ENCODE measurements around the gene RNASEH2C.
"Not testable (repeated sequence)": the region's sequence is repeated elsewhere in the genome, so short reads cannot be mapped to it uniquely, and the experiment has no call there.

The RNASEH2C gene

DNA sequence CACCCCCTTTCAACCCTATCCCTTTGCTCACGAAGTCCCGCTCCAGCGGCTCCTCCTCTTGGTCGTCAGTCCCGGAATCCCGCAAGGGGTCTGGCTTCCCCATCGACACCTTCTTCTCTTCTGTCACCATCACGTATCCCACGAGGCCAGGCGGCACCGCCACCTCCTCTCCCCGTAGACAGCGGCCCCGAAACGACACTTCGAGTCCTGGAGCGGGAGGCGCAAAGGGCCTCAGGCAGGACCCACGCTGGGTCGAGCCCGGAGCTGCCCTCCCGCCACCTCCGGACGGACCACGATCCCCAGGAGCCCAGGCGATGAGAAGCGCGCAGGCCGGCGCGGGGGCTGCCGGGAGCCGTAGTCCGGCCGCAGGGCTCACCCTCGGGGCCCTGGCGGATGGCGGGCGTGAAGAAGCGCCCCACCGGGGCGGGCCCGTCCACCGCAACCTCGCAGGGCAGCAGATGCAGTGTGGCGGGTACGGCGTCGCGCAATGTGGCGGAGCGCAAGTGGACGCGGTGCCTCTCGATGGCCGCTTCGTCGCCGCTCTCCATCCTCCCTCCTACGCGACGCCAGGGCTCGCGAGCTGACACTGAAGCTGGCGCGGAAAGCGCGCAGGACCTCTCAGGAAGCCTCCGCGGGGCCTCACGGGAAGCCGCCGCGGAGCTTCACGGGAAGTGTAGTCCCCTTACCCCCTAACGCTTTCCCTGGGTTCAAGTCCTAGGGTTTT lies at the start of gene RNASEH2C:
Gene RNASEH2C (minus strand): TSS at position 588 of the 724 bp plus-strand sequence. CDS start 40 bp downstream, at position 548.
- DNase-seq (ENCODE audit: low read depth), result peak; percentile 45

- not testable (repeated sequence) for DNase-seq (ENCODE audit: low read depth)
Measured at GRCh38 chr11:65767806-65768205, 47.2 kb upstream of the RNASEH2C start.

DNA sequence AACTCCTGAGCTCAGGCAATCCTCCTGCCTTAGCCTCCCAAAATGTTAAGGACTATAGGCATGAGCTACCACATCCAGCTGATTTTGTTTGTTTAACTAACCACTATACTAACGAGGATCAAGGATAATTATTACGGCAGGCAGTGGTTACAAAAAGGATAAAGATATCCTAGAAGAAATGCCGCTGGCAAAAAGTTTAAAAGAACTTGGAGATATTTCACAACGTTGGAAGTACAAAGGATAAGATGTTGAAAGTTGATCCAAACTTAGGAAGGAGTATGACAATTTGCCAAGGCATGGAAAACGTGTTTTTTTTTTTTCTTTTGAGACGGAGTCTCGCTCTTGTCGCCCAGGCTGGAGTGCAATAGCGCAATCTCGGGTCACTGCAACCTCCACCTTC lies 46.8 kb upstream of the RNASEH2C start:
- no peak for DNase-seq (ENCODE audit: low read depth)

GRCh38 chr11:65766535-65766934 lies 45.9 kb upstream of the RNASEH2C start:
- no peak for DNase-seq (ENCODE audit: low read depth)

DNA sequence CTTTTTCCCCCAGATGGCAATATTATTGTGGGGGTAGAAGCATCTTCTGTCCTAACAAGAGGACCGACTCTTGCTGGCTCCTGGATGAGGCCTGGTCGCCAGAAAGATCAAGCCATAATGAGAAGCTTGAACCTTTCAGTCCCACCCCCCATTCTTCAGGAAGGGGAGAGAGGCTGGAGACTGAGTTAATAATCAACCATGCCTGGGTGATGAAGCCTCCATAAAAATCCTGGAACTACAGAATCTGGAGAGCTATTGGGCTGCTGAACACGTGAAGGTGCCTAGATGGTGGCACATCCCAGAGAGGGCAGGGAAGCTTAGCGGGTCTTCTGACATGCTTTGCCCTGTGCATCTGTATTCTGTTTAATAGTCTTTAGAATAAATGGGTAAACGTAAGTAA lies 43.8 kb upstream of the RNASEH2C start:
- no peak for DNase-seq (ENCODE audit: low read depth)

DNA sequence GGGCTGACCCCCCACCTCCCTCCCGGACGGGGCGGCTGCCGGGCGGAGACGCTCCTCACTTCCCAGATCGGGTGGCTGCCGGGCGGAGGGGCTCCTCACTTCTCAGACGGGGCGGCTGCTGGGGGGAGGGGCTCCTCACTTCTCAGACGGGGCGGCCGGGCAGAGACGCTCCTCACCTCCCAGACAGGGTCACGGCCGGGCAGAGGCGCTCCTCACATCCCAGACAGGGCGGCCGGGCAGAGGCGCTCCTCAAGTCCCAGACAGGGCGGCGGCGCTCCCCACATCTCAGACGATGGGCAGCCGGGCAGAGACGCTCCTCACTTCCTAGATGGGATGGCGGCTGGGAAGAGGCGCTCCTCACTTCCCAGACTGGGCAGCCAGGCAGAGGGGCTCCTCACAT lies 42.2 kb upstream of the RNASEH2C start:
- not testable (repeated sequence) for DNase-seq (ENCODE audit: low read depth)

GRCh38 chr11:65762169-65762568 lies 41.6 kb upstream of the RNASEH2C start:
- not testable (repeated sequence) for DNase-seq (ENCODE audit: low read depth)

DNA sequence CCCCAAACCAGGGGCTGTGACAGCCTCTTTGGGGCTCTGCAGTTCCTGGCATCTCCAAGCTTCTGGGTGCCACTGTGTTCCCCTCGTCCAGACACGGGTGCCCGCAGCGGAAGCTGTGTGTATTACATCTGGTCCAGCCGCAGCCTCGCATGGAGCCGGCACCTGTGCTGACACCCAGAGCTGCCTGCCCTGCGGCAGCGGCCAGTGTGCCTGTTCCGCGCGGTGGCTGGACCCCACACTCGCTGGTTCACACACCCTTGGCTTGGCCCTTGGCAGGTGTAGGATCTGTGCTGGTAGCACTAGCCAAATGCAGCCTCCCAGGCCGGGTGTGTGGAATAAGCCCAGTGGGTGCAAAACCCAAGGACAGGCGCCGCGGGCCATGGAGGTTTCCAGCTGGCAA lies 24.5 kb upstream of the RNASEH2C start:
- DNase-seq (ENCODE audit: low read depth), result no peak

DNA sequence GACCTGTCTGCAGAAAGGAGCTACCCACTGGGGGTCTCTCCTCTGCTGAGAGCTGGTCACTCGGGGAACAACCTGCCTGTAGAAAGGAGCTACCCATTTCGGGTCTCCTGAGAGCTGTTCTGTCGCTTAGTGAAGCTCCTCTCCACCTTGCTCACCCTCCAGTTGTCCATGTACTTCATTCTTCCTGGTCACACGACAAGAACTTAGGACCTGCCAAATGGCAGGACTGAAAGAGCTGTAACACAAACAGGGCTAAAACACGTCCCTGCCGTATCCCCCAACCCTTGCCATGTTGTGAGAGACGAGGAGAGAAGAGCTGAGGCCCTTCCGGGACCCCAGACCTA lies 24.1 kb upstream of the RNASEH2C start:
- no peak for DNase-seq (ENCODE audit: low read depth)

- no peak for DNase-seq (ENCODE audit: low read depth)
Measured at GRCh38 chr11:65744026-65744698, 23.6 kb upstream of the RNASEH2C start.

DNA sequence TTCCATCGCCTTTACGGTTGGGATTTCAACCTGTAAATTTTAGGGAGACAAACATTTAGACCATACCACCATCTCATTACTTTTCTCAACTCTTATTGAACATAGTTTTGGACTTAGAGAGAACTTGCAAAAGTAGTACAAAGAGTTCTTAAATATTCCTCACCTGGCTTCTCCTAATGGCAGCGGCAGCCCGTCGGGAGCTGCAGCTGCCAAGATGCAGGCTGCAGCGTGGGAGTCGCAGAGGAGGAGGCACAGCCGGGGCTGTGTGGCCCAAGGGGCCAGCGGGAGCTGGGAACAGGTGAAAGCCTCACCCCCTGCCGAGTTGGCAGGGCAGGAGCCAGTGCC lies 23.1 kb upstream of the RNASEH2C start:
- no peak for DNase-seq (ENCODE audit: low read depth)

DNA sequence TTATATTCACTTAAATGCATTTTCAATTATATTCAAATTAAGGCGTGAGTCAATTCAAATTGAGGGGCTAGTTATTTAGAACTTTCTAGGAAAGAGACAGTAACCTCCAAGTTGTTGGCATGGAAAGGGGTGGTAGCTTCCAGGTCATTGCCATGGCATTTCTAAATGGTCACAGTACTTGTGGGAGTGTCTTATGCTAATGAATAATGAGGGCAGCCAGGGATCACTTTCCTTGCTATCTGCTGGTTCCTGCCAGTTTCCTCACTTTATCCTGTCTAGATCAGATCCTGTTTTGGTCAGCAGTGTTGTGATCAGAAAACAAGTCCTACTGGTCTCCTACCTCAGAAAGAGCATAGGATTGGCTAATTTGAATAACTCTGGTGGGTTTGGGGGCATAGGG lies 21.8 kb upstream of the RNASEH2C start:
- DNase-seq (ENCODE audit: low read depth), result no peak

- no peak for DNase-seq (ENCODE audit: low read depth)
Measured at GRCh38 chr11:65741185-65741584, 20.6 kb upstream of the RNASEH2C start.

DNA sequence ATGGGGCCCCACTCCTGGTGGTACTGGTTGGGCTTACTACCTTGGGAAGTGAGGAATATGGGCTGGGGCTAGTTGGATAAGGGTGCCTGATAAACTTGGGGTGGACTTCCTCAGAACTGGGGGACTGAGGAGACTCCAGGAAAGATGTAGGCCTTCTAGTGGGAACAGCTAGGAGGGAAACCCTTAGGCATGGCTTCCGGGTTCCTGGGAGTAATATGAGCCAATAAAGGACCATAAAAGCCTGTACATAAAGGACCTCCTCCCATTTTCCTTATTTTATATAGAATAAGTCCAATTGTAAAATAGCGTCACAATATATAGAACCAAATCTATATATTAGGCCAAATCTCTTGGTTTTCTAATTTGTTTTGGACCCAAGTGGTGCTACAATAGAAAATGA lies 18.4 kb upstream of the RNASEH2C start:
- DNase-seq (ENCODE audit: low read depth), result no peak

GRCh38 chr11:65736810-65737209 lies 16.2 kb upstream of the RNASEH2C start:
- DNase-seq (ENCODE audit: low read depth), result no peak

DNA sequence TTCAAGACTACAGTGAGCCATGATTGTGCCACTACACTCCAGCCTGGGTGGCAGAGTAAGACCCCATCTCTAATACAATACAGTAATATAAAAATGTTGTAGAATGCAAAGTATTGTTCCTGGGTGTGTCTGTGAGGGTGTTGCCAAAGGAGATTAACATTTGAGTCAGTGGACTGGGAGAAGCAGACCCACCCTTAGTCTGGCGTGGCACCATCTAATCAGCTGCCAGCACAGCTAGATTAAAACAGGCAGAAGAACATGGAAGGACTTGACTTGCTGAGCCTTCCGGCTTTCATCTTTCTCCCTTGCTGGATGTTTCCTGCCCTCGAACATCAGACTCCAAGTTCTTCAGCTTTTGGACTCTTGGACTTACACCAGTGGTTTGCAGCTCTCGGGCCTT lies 14.5 kb upstream of the RNASEH2C start:
- DNase-seq (ENCODE audit: low read depth), result not testable (repeated sequence)

- DNase-seq (ENCODE audit: low read depth), result no peak
Measured at GRCh38 chr11:65730461-65730860, 9.9 kb upstream of the RNASEH2C start.

GRCh38 chr11:65727865-65728264 lies 7.3 kb upstream of the RNASEH2C start:
- DNase-seq (ENCODE audit: low read depth), result no peak

GRCh38 chr11:65726660-65727059 lies 6.1 kb upstream of the RNASEH2C start:
- DNase-seq (ENCODE audit: low read depth), result no peak

GRCh38 chr11:65722261-65722660 lies 1.7 kb upstream of the RNASEH2C start:
- DNase-seq (ENCODE audit: low read depth), result no peak

GRCh38 chr11:65719871-65720210 lies 757 bp downstream of the RNASEH2C start:
- DNase-seq (ENCODE audit: low read depth), result no peak

GRCh38 chr11:65718964-65719492 lies 1.6 kb downstream of the RNASEH2C start:
- DNase-seq (ENCODE audit: low read depth), result no peak

GRCh38 chr11:65718531-65718930 lies 2.1 kb downstream of the RNASEH2C start:
- no peak for DNase-seq (ENCODE audit: low read depth)

GRCh38 chr11:65717906-65718305 lies 2.7 kb downstream of the RNASEH2C start:
- DNase-seq (ENCODE audit: low read depth), result no peak

All from stimulated activated CD8-positive, alpha-beta memory T cell treated with anti-CD3 and anti-CD28 coated beads, Interleukin-15, amount 100 ng/mL, for 24 hours (primary cell).